NCI-H1417 treated with DMSO at 0.1 percent for 48 hours (cell line): ENCODE results near the gene DOCK4.

Source experiments
- DNase-seq: peaks from one replicate; lab custom pipeline; 2025; lab: John Stamatoyannopoulos, UW

Gene DOCK4

DNA sequence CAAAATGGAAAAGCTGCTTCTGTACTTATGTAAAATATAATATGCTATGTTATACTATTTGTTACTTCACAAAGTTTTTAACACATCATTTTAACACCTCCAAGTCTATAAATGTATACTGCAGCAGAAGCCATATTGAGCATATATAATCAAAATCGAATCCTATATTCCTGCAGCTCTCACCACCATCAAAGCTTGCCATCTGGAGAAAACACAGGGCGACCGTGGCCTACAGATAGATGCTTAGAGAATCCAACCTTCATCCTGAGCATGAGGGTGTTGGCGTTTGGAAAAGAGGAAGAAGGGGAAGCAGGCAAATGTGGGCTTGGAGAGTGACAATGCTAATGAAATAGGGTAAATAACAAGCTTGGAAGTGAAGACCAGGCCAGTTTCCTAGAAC lies 385.2 kb downstream of the DOCK4 start:
- no peak for DNase-seq

DNA sequence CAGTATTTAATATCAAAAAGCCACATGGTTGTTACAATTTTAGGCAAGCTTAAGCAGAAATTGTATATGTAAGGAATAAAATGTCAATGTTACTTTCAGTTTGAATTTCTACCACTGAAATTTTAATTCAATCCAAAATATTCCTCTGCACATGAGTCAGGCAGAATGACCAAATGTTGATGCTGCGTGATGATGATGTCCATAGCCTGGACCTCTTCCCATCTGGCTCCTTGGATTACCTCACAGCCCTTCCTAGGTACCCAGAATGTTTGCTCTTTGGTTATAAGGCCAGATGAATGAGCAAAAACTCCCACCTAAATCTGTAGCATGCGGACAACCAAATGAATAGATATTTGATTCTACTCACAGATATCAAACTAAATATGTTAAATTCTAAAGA lies 385.6 kb downstream of the DOCK4 start:
- DNase-seq: no peak

DNA sequence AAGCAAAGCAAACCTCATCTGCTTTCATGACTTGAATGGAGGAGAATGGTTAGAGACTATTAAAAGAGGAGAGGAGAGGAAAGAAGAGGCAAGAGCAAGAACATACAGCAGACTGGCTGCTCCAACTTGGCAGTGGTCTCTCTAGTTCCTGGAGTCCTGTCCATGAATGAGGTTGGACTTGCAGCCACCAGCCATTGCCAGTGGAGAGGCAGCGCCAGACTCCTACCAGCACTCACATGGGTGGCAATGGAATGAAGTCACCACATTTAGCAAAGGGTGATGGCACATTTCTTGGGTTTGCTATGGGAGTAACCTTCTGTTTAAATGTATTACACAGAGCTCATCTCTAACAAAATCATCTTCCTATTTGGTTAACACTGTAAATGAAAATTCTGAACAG lies 386.1 kb downstream of the DOCK4 start:
- DNase-seq: no peak

DNA sequence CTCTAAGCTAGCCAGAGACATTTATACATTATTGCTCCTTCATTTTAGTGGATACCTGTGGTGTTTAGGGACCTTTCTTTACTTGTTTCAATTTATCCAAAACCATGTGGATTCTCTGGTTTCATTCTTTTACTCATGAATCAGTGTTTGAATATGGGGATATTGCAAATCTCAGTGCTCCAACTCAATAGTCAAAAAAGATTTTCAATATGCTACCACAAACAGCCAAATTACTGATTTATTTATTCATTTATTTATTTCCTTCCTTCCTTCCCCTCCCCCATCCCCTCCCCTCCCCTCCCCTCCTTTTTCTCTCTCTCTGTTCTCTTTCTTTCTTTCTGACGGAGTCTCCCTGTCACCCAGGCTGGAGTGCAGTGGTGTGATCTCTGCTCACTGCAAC lies 390.8 kb downstream of the DOCK4 start:
- DNase-seq: no peak

DNA sequence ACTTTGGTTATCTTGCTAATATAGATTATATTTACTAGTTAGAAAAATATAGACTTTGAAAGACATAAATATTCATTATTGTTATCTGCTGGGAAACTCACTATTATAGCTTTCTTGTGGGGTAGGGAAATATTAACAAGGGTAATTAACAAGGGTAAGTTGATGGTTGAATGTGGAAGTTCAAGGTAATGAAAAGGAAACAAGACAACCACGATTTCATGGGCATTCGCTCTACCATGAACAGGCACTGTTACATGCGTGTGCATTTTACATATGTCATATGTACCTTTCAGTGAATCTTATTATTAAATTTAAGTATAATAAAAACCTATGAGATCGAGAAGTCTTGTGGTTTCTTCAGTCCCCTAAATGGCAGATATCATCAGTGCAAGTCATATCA lies 392.9 kb downstream of the DOCK4 start:
- no peak for DNase-seq

- no peak for DNase-seq
These were observed 400.0 kb downstream of the DOCK4 start for GRCh38 chr7:111806232-111806631.

GRCh38 chr7:111803015-111803758 lies 403.0 kb downstream of the DOCK4 start:
- DNase-seq: no peak

DNA sequence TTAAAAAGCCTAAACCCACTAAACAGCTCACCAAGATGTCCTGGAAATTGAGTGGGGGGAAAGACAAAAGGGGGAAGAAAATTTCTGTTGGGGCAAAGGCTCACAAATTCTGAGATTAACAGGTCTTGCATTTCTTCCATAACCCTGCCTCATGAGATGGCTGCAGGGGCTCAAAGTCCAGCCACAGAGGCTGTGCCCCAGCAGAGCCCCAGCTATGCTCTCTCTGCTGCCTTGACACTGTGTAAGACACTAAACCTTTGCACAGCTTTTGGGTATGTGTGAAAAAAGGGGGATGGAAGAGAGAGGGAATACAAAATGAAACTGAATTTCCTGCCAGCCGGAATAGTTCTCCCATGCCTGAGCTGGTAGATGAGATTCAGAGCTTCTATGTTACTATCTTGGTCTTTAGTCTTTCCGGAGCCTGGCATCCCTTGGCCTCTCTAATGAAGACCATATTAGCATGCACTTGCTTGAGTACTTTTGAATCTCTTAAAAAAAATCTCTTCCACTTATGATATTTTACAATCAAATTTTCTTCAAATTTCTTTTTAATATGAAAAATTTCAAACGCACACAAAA lies 403.9 kb downstream of the DOCK4 start:
- no peak for DNase-seq

DNA sequence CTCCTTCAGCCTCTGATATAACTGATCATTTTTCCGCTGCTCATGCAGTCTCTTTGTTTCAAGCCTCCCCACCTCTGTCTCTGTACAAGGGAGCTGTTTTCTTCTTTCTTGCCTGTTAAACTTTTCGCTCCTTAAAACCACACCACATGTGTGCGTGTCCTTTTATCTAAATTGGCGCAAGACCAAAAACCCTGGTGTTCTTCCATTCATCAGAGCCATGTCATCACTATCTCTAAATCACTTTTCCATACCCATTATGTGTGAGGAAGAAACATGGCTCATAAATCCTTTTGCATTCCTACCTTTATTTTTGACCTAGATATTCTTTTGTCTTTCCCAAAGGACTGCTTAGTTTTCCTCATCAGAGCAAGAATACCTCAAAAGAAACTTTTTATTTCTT lies 404.9 kb downstream of the DOCK4 start:
- no peak for DNase-seq

- no peak for DNase-seq
These were observed 409.5 kb downstream of the DOCK4 start for GRCh38 chr7:111796671-111797070.

DNA sequence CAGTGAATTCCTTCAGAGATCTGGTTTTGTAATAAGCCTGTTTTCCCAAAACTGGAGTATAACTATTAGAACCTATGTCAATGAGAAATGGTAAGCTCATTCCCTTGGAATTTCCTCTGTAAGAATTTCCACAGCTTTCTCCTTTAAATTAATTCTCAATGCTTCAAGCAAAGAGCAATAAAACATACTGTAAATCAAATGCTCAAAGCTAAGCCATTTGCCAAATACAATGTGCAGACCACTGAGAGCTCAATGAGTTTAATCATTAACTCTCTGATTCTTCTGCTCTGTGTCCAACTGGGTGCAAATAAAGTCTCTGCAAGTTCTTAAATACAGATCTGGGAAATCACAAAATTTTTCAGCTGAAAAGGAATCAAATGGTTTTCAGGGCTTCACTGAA lies 416.3 kb downstream of the DOCK4 start:
- no peak for DNase-seq

GRCh38 chr7:111789048-111789320 lies 417.2 kb downstream of the DOCK4 start:
- no peak for DNase-seq

GRCh38 chr7:111788286-111789047 lies 417.7 kb downstream of the DOCK4 start:
- no peak for DNase-seq

DNA sequence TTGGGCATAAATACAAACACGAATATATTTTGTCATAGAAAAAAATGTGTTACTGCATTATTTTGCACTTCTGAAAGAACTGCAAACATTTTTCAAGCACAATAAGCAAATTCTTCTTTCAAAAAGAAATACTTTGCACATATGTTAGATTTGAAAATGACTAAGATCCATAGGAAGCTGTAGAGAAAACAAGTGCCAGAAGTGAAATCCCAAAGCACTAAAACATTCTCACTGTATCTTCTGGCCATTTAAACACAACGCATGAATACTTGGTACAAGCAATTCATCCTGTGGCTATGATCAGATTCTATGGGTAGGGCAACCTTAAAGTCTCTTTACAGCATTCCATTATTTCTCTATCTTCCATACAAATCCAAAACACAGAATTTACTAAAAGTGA lies 418.5 kb downstream of the DOCK4 start:
- DNase-seq: no peak

- DNase-seq: no peak
These were observed 419.1 kb downstream of the DOCK4 start for GRCh38 chr7:111787099-111787498.

GRCh38 chr7:111785076-111785475 lies 421.1 kb downstream of the DOCK4 start:
- DNase-seq: no peak

- no peak for DNase-seq
These were observed 421.9 kb downstream of the DOCK4 start for GRCh38 chr7:111784296-111784695.

DNA sequence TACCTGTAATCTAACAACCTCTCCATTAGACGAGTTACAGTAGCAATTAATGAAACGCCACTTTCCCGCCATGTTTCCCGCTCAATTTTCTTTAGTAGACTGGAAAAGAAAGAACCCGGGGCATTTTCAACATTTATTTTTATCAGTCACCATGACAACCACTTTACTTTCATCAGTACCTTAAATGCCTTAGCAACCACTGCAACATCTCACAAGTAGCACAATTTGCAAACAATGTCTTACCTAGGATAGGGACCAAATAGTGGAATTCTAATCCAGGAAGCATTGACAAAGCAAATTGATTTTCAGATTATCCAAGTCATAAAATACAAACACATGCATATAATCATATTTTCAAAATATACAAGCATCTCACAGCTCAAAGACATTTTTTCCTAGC lies 422.3 kb downstream of the DOCK4 start:
- no peak for DNase-seq

DNA sequence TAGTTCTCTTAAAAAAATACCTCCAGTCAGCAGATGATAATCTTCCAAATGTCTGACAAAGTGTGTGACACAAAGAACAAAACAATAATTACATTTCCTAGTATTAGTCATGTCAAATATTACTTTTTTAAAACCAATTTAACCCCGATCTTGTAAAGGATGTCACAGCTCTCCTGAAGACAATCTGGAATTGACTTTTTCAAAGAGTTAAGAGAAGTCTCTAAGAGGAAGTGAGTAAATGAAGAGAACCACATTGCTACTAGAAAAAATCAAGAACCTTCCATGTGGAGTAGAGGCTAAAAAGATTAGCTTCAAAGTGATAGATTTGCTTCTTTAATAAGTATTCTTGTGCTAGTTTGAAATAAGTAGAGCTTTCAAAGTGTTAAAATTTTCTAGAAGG lies 425.7 kb downstream of the DOCK4 start:
- DNase-seq: no peak

GRCh38 chr7:111775206-111775605 lies 431.0 kb downstream of the DOCK4 start:
- DNase-seq: no peak

DNA sequence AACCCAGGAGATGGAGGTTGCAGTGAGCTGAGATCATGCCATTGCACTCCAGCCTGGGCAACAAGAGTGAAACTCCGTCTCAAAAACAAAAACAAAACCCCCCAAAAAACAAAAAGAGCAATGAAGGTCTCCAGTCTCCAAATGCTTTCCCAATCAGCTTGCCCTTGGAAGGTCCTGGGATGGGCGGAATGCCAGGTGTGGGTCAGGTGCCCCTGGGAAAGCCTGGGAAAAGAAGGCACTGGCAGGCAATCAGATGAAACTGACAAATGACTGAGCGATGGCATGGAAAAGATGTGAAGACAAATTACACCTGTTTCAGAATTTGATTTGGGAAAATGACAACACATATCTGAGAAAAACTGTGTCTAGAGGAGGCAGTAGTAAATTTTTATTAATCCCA lies 433.5 kb downstream of the DOCK4 start:
- DNase-seq: no peak

DNA sequence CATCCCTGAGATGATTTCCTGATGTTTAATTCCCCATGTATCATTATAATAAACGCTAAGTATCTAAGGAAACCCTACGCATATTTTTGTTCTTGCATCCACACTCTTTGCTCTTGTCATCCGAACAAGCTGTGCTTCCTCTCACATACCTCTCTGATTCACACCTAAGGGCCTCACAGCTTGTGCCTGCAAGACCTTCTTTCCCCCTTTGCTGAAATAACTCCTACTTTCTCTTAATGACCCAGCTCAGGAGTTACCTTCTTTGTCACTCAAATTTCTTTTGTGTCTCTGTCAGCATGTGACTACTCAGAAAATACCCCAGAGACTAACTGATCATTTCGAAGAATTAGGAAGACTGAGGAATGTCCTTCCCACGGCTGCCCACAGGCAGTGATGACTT lies 434.6 kb downstream of the DOCK4 start:
- DNase-seq: no peak

- DNase-seq: no peak
These were observed 436.1 kb downstream of the DOCK4 start for GRCh38 chr7:111770116-111770515.
